Central memory CD4-positive, alpha-beta T cell (primary cell): ENCODE data around the gene DYNLT2B.
"Not testable (repeated sequence)": the region's sequence is repeated elsewhere in the genome, so short reads cannot be mapped to it uniquely, and the experiment has no call there.

Experiments
- DNase-seq: peaks from one replicate; pipeline ENCODE4 v3.0.0; 2022

DYNLT2B gene

GRCh38 chr3:196323691-196324090 lies 5.7 kb upstream of the DYNLT2B start:
- no peak for DNase-seq

- DNase-seq = no peak
These were observed 5.0 kb upstream of the DYNLT2B start for GRCh38 chr3:196323016-196323415.

- no peak for DNase-seq
These were observed 3.1 kb upstream of the DYNLT2B start for GRCh38 chr3:196321162-196321561.

GRCh38 chr3:196320137-196320536 lies 2.1 kb upstream of the DYNLT2B start:
- DNase-seq = no peak

GRCh38 chr3:196316799-196317686 lies 997 bp downstream of the DYNLT2B start:
- DNase-seq = not testable (repeated sequence)

- DNase-seq = no peak
These were observed 2.2 kb downstream of the DYNLT2B start for GRCh38 chr3:196315821-196316220.

- DNase-seq = no peak
These were observed 3.4 kb downstream of the DYNLT2B start for GRCh38 chr3:196314597-196314996.

- not testable (repeated sequence) for DNase-seq
These were observed 4.0 kb downstream of the DYNLT2B start for GRCh38 chr3:196314086-196314485.

- not testable (repeated sequence) for DNase-seq
These were observed 15.1 kb downstream of the DYNLT2B start for GRCh38 chr3:196302960-196303359.

- not testable (repeated sequence) for DNase-seq
These were observed 15.5 kb downstream of the DYNLT2B start for GRCh38 chr3:196302551-196302950.

GRCh38 chr3:196298521-196298920 lies 19.5 kb downstream of the DYNLT2B start:
- no peak for DNase-seq

- DNase-seq = no peak
These were observed 25.6 kb downstream of the DYNLT2B start for GRCh38 chr3:196292286-196292923.

- no peak for DNase-seq
These were observed 29.9 kb downstream of the DYNLT2B start for GRCh38 chr3:196288141-196288460.

GRCh38 chr3:196287440-196288140 lies 30.4 kb downstream of the DYNLT2B start, which contains the start of gene PCYT1A:
Gene PCYT1A, minus strand, starts transcription at chr3:196287726. Its CDS starts 17,195 bp downstream, at chr3:196270531.
- DNase-seq = peak; percentile 73

- DNase-seq = no peak
These were observed 31.0 kb downstream of the DYNLT2B start for GRCh38 chr3:196287090-196287439.

- no peak for DNase-seq
These were observed 33.6 kb downstream of the DYNLT2B start for GRCh38 chr3:196284396-196284795.

- no peak for DNase-seq
These were observed 36.1 kb downstream of the DYNLT2B start for GRCh38 chr3:196281962-196282361.

GRCh38 chr3:196280689-196281440 lies 37.2 kb downstream of the DYNLT2B start:
- DNase-seq = no peak

GRCh38 chr3:196275126-196275525 lies 42.9 kb downstream of the DYNLT2B start:
- no peak for DNase-seq

- DNase-seq = peak; percentile 80
These were observed 43.5 kb downstream of the DYNLT2B start for GRCh38 chr3:196274585-196274984.

GRCh38 chr3:196273655-196274054 lies 44.4 kb downstream of the DYNLT2B start:
- DNase-seq = no peak

- DNase-seq = no peak
These were observed 45.2 kb downstream of the DYNLT2B start for GRCh38 chr3:196272826-196273225.

GRCh38 chr3:196270499-196270898 lies 47.5 kb downstream of the DYNLT2B start:
- no peak for DNase-seq
